ENCODE results near the gene DPM2.

Gene DPM2

GRCh38 chr9:127898433-127899127, 39.1 kb downstream of the DPM2 start:
- peak in 3 of 4 experiments; percentile 40 to 64 (median 49) for DNase-seq

DNA sequence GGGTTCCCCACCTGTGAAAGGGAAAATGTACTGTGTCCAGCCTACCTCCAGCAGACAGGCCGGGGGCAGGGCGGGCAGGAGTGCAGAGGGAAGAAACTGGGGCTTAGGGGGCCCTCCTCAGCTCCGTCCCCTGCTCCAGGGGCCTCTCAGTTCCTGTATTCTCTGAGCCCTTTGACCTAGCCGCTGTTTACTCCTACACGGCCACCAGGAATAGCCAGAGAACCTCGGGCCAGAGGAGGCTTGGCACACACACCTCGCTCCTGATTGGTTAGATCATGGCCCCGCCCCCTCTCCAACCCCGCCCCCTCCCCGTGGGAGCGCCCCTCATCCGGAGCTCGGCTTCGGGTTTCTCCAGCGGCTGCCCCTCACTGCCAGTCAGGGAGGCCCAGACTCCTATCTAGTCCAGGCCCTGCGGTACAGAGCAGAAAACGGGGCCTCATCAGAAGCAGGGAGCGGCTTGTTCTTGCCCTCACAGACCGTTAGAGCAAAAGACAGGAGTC, 40.4 kb downstream of the DPM2 start:
- peak; percentile 72 to 88 (median 88) for DNase-seq

- DNase-seq = no peak
Measured at GRCh38 chr9:127896395-127897192, 41.1 kb downstream of the DPM2 start.

GRCh38 chr9:127895811-127896210, 41.8 kb downstream of the DPM2 start:
- no peak for DNase-seq

DNA sequence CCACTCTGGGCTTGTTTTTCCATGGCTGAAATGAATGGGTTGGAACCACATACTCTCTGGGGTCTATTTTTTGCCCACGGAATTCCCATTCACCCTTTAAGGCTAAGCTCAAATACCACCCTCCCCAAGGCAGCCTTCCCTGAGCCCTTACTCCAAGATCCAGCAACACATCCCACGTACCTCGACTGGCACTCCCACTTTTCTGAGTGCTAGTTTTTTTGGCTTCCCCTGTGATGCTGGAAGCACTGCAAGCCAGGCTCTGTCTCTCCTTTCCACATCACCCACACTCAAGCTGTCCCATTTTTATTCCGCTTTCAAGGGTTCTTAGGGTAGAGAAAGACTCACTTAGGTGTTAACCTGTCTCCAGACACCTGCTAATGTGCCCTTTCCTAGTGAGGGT, 44.3 kb downstream of the DPM2 start:
- DNase-seq = no peak

DNA sequence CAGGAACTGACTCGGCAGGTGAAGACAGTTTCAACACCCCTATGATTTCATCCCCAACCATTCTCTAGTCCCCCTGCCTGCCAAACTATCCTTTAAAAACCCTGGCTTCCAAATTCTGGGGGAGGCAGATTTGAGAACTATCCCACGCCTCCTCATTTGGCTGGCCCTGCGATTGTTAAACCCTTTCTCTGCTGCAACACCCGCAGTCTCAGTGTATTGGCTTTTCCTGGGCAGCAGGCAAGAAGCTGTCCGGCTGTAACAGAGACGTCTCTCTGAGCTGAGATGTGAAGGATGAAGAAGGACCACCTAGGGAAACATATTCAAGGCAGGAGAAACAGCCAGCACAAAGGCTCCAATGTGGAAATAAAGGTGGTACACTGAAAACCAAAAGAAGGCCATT, 44.8 kb downstream of the DPM2 start:
- no peak for DNase-seq

GRCh38 chr9:127890053-127890452, 47.6 kb downstream of the DPM2 start:
- DNase-seq = no peak

GRCh38 chr9:127887792-127888191, 49.9 kb downstream of the DPM2 start:
- DNase-seq = no peak

DNA sequence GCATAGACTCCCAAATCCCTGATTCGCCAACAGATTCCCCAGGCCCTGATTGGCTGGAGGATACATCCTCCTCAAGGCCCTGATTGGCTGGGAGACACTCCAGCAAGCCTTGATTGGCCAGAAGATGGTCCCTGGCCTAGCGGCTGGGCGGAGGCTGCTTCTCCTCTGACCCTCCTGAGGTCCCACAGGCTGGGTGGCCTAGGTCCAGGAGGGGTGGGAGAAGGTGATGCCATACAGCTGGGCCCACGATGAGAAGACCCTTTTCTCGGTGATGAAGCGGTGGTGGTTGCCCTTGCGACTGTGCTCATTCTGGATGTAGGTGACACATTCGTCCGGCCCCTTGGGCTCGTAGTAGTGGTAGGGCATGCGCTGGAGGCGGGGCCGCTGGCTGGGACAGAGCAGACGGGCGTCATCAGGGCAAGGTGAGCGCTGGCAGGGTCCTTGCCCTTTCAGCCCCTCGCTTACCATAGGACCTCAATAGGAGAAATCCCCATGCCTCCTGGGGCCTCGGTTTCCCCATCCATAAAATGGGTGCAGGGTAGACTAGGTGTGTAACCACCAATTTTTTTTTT, 51.2 kb downstream of the DPM2 start:
- DNase-seq = no peak

DNA sequence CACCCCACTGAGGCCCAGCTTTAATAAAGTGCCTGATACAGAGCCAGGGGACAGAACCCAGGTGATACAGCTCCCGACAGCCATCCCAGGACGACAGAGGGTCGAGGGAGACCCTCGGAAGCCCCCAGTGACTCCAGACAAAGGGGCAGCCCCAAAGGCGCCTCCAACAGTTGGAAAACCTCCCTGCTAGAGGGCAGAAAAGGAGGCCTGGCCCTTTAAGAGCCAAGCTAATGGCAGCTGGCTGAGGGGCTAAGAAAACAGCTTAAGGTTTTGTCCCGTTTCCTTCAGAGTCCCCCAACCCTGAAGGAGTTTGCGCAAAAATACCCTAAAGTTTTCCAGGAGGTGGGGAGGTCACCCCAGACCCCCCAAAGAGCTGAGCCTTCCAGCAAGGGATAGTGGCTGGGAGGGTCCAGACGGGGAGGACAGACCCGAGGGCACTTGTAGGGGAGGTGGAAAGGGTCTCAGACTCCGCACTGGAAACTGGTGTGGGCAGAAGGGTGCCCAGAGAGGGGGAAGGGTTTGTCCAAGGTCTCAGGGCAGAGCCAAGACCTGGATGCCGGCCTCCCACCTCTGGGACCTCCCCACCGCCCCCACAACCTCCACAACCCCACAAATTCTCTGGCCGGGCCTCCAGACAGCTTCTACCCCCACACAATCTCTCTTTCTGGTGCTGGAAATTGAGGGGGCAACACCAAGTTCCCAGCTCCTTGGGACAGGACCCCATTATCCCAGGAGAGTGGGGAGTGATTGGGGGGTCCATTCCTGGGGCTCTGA, 52.0 kb downstream of the DPM2 start:
- DNase-seq = no peak
